Measurements from ENCODE around the gene LRRFIP1.
"Not testable (repeated sequence)": the region's sequence is repeated elsewhere in the genome, so short reads cannot be mapped to it uniquely, and the experiment has no call there.

The LRRFIP1 gene

DNA sequence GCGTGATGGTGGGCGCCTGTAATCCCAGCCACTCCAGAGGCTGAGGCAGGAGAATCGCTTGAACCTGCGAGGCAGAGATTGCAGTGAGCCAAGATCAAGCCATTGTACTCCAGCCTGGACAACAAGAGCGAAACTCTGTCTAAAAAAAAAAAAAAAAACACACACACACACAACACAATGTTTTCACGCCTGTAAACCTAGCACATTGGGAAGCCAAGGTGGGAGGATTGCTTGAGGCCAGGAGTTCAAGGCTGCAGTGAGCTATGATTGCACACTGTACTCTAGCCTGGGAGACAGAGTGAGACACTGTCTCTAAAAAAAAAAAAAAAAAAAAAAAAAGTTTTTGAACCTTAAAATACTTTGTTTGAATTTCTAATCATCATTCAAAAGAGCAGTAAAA is 137.7 kb downstream of the LRRFIP1 start:
- DNase-seq (ENCODE audit: low read depth in 1 of 2, low spot score in 1 of 2) = not testable (repeated sequence)

DNA sequence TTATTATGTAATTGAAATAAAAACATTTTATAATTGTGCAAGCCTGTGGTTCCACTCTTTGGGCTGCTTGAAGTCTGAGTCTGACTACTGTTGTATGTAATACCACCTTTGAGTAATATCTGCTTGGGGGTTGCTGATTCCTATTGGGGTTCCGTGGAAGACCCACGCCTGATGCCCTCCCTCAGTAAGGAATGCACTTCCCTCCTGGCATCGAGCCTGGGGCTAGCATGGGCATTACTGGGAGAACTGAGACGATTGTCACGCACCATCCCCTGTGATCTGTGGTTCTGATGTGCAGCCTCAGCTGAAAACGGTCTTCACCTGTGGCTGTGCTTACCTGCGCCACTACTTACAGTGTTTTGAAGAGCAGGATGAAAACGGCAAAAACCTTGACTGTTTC is 138.5 kb downstream of the LRRFIP1 start:
- DNase-seq (ENCODE audit: low read depth in 1 of 2, low spot score in 1 of 2) = no peak

DNA sequence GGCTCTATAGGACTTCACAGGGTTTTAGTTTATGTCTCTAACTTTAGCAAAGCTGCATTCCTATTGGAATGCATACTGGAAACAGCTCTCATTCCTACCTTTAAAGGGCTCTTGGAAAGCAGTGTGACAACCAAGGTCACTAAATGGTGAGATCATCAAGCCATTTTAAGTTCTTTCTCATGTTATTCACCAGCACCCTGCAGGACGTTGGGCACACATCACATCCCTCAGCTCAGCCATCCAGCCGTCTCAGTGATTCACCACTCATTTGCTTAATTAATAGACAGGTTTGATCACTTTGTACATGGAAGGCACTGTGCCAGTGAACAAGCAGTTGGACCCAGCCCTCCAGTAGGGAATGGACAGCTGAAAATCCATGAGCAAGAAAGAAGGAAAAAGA is 139.0 kb downstream of the LRRFIP1 start:
- DNase-seq (ENCODE audit: low read depth in 1 of 2, low spot score in 1 of 2) = no peak

DNA sequence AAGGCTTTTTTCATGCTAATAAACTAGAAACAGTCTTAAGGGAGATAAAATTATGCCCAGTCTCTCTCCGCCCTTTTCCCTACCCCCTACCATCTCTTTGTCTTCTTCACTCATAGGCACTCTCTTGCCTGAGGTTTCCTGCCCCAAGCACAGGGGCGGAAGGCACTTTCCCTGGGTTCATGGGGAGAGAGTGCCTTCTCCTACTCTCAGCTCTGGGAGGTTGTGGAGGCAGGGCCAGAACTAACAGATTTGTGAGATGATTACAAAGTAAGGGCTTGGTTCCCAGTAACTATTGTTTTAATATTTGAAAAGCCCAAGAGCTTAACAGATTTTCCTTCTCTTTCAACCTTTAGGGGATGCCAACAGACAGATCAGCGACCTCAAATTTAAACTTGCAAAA is 145.1 kb downstream of the LRRFIP1 start:
- no peak for DNase-seq (ENCODE audit: low read depth in 1 of 2, low spot score in 1 of 2)

DNA sequence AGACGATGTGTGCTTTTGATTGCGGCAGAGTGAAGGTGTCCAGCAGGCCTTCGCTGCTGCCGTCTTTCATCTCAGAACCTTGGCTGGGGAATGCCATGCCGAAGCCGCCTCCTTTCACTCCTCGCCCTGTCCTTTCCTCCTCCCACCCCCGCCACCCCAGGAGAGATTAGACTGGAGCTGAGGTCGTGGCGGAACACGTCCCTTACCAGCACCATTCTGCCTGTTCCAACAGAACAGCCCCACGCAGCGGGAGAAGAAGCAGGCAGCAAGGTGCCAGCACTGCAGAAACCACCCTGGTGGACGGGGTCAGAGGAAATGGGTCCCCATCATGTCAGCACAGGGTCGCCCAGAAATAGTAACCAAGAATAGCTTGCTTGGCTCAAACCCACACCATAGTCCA is 146.4 kb downstream of the LRRFIP1 start:
- no peak for DNase-seq (ENCODE audit: low read depth in 1 of 2, low spot score in 1 of 2)

DNA sequence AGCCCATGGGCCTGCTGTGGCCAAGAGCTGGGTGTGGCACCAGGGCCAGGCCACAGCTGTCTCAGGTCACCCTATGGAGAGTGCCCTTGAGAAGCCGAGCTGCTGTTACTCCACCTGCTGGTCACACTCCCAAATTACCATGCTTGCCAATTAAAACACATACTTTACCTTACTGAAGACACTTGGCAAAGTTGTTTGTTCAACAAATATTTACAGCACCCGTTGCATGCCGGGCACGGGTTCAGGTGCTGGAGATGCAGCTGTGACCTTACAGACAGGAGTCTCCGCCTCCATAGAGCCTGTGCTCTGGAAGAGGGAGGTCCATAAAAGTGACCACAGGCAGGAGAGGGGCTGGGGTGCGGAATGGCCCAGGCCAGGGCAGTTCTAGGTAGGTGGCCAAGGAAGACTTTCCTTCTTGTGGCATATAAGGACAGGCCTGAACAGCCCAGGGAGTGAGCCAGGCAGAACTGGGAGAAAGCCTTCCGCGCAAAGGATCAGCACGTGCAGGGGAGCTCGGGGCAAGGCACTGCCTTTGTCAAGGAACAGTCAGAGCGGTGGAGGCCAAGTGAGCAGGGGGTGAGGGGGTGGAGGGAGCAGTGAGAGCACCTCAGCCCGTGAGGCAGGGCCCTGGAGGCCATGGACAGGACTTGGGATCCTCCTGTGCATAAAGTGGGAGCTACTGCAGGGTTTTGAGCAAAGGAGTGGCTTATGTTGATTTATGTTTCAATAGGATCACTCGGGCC is 147.6 kb downstream of the LRRFIP1 start:
- DNase-seq (ENCODE audit: low read depth in 1 of 2, low spot score in 1 of 2) = peak in 1 of 2 donors; percentile 35

DNA sequence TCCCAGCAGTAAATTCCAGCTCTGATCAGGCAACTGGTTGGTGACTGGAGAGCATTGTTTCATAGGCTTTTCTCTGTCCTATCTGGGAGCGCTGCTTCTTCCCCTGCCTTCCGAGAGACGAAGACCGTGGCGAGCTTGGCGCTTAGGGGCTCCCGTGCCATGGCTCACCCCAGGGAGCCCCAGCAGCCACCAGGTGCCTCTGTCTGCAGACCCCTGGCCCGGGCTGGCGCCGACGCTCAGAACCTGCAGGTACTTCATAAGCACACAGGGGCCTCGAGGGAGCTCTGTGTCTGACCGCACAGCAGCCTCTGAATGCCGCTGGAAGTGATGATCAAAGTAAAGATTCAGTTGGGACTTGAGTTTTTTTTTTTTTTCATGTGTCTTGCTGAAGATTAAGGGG is 152.1 kb downstream of the LRRFIP1 start:
- no peak for DNase-seq (ENCODE audit: low read depth in 1 of 2, low spot score in 1 of 2)

DNA sequence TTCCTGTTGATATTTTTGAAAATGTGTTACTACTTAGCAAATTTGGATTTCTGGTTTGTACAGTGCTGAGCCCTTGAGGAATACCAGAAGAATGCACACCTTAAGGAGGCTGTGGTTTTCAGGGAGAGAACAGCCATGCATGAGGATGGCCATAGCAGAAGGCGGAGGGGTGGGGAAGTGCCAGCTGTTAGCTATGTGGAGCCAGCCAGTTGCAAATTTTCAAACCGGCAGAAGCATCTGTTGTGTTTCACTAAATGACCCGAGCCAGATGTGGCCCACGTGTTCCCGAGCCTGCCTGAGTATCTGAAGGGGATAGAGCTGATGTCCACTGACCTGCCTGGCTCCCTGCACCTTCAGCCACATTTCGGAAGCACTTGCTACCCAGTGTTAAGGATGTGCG is 154.8 kb downstream of the LRRFIP1 start:
- DNase-seq (ENCODE audit: low read depth in 1 of 2, low spot score in 1 of 2) = no peak

DNA sequence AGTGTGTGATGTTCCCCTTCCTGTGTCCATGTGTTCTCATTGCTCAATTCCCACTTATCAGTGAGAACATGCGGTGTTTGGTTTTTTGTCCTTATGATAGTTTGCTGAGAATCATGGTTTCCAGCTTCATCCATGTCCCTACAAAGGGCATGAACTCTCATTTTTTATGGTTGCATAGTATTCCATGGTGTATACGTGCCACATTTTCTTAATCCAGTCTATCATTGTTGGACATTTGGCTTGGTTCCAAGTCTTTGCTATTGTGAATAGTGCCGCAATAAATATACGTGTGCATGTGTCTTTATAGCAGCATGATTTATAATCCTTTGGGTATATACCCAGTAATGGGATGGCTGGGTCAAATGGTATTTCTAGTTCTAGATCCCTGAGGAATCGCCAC is 156.3 kb downstream of the LRRFIP1 start:
- DNase-seq (ENCODE audit: low read depth in 1 of 2, low spot score in 1 of 2) = not testable (repeated sequence)

DNA sequence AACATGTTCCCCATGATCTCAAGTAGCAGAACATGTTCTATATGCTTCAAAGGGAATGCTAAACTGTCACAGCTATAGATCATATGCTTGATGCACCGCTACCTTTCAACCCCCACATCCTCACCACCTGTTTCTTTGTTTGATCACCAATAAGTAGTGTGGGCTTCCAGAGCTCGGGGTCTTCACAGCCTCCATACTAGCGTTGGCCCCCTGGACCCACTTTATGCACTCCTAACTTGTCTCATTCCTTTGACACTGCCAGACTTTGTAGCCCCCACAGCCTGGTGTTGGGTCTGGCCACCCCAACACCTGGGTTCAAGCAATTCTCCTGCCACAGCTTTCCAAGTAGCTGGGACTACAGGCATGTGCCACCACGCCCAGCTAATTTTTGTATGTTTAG is 159.5 kb downstream of the LRRFIP1 start:
- no peak for DNase-seq (ENCODE audit: low read depth in 1 of 2, low spot score in 1 of 2)

DNA sequence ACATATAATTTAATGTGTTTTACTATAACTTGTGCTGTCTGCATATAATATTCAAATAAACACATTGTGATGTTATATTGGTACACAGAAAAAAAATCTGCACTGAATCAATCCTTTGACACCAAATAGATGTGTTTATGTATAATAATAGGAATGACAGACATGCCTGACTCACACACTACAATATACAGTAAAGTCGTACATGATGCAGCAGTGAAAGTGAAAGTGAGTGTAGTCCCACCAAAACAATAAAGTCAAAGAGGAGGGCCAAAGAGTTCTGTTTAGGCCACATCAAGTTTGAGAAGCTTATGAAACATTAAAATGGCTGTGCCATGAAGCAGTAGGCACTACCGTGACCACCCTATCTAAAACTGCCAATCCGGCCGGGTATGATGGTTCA is 163.0 kb downstream of the LRRFIP1 start:
- DNase-seq (ENCODE audit: low read depth in 1 of 2, low spot score in 1 of 2) = no peak

DNA sequence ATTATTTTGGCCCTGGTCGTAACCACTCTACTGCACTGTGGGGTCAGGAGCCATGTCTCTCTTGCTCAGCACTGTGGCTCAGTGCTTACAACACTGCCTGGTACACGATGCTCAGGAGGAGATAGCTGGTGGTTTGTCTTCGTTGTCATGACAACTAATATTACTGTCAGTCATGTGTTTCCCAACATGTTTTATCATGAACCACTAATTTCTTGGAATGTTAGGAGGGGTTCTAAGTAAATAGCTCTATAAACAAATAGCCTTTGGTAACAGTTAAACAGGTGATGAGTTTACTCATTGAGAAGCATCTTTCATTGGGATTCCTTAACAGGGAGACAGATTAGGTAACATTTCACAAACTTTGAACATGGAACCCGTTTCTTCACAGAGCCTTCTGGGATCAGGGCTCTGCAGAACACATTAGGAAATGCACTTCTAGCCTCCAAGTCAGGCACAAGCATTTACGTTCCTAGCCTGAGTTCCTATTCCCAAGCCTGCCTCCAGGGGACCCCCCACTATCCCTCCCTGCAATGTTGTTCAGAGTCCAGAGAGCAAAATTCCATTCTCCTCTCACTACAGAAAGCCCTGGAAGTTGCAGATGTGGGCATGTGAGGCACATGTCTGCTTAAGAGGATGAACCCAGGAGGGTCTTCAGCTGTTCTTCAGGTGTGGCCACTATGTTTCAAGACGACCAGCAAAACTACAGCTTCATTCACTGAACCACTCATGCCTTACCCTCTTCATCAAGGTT is 164.8 kb downstream of the LRRFIP1 start:
- no peak for DNase-seq (ENCODE audit: low read depth in 1 of 2, low spot score in 1 of 2)

DNA sequence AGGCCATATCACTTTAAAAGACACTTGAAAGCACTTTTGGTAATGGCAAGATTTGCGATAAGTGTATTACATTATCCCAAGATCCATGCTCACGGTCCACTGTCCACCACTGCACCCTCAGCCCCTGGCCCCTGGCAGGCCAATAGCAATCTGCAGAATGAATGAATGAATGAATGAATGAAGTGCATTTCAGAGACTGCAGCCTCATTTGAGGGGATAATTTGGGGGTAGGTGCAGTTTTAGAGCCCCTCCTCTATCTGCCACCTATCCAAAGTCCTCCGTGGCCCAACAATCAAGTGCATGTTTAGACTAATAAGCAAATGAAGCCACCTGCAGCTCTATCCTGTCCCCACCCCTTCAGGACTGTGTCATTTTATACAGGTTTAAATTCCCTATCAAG is 169.9 kb downstream of the LRRFIP1 start:
- DNase-seq (ENCODE audit: low read depth in 1 of 2, low spot score in 1 of 2) = no peak

DNA sequence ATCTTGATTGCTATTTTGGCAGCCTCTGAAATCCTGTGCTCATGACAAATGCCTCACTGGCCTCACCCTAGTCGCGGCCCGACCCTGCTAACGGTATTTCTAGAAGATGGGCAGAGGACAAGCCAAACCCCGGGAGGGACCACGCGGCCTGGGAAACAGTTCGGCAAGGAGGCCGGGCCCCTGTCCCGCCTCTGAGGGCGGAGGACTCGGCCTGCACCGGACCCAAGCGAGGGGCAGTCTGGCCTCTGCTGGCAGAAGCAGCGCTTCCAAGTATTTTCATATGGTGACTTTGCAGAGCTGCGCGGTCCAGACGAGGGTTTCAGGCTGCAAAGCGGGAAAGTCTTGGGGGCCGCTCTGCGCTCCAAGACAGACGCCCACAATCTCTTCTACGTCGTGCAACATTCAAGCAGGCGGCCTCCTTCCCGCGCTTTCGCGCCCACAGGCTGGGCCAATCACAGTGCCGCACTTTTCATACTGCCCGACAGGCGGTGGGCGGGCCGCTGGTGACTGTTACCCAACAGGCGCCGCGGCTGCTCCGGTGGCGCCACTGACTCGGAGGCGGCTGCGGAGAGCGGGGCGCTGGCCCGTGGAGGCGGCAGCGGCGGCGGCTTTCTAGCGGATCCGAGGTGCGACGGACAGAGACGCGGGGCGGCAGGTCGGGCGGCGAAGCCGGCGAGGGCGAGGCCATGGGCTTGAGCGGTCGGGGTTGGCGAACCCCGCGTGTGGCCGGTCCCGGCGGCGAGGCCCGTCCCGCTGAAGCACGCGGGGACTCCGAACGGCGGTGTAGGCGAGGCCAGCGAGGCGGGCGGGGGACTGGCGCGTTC is 171.1 kb downstream of the LRRFIP1 start, which contains the start of gene RBM44:
Gene RBM44, plus strand, starts transcription at position 544 of the 824 bp plus-strand sequence. CDS start 14,831 bp downstream, outside the sequence.
- DNase-seq (ENCODE audit: low read depth in 1 of 2, low spot score in 1 of 2) = no peak

DNA sequence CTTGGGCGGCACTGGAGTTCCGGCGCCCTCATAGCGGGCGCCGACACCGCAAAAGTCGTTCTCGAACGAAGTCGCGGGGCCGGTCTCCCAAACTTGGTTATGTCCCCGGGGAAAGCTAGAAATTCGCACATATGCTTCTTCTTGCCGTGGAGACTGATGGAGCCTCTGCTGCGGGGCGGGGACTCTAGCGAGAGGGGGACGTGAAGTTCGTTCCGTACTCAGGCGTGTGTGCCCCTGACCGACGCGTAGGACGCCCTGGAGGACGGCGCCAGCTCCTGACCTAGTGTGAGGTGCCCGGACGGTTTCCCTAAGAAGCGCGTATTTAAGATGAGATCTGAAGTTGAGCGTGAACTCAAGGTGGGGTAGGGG is 171.7 kb downstream of the LRRFIP1 start:
- DNase-seq (ENCODE audit: low read depth in 1 of 2, low spot score in 1 of 2) = no peak

DNA sequence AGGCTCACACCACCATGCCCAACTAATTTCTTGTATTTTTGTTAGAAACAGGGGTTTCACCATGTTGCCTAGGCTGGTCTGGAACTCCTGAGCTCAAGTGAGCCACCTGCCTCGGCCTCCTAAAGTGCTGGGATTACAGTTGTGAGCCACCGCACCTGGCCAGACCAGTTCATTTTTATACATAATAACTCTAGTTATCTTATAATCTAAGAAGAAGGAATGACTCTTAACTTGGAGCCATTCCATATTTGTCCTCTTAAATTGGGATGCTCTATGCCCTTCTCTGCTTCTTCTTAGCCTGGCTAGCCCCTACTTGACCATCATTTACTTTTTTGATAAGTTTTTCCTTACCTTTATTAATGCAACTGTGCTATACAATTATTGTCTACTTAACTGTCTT is 174.1 kb downstream of the LRRFIP1 start:
- DNase-seq (ENCODE audit: low read depth in 1 of 2, low spot score in 1 of 2) = no peak

DNA sequence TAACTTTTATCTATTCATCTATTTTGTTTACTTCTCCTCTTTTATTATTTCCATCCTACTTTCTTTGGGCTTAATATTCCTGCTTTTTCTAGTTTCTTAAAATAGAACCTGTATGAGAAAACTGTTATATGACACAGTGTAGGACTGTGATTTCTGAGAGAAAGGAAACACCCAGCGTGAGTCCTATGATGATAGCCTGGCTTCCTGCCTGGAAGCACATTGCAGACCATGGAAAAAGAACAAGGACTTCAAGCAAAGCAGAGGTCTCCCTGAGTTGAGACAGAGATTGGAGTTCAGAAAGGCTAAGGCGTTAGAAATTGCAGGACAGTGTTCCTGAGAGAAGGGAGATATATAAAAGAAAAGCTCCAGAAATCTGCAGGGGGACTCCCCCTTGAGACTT is 178.9 kb downstream of the LRRFIP1 start:
- DNase-seq (ENCODE audit: low read depth in 1 of 2, low spot score in 1 of 2) = no peak

DNA sequence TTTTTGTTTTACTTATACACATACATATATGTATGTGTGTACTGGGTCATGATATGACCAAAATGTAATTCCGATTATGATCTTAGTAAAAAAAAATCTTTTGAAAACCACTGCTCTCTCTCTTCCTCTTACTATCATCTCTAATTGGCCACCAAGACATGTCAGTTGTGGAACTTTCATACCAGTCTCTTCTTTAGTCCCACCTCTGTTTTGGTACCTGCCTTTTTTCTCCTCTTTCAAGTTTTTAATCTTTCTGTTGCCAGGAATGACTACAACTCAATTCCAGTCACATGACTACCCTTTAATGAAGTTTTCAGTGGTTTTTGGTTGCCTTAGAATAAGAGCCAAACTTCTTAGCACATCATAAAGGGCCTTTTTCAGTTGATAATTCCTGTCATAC is 188.2 kb downstream of the LRRFIP1 start:
- DNase-seq (ENCODE audit: low read depth in 1 of 2, low spot score in 1 of 2) = no peak

DNA sequence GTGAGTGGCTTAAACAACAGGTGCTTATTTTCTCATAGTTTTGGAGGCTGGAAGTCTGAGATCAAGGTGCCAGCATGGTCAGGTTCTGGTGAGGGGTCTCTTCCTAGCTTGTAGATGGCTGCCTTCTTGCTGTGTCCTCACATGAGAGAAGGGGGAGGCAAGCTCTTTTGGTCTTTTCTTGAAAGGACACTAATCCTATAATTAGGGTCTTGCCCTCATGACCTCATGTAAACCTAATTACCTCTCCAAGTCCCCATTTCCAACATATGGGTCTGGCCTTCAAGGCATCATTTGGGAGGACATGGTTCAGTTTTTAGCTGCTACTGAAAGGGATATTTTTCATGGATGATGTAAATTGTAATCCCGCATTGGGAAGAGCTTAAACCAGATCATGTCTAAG is 189.1 kb downstream of the LRRFIP1 start:
- DNase-seq (ENCODE audit: low read depth in 1 of 2, low spot score in 1 of 2) = no peak

DNA sequence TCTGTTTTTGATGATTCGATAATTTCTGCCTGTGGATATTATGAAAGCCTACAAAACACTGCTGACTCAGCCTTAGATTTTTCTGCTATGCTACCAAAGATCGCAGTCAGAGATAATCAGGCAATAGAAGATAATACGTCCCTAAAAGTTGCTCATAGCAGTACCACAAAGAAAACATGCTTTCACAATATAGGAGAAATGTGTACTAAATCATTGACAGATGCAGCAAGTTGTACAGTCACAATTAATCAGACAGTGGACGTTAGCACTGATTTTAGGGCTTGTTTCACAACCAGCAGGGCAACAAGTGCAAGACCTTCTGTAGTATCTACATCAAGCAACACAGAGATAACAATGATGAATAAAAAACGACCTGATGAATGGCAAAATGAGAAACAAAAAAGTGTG is 190.7 kb downstream of the LRRFIP1 start:
- DNase-seq (ENCODE audit: low read depth in 1 of 2, low spot score in 1 of 2) = no peak

DNA sequence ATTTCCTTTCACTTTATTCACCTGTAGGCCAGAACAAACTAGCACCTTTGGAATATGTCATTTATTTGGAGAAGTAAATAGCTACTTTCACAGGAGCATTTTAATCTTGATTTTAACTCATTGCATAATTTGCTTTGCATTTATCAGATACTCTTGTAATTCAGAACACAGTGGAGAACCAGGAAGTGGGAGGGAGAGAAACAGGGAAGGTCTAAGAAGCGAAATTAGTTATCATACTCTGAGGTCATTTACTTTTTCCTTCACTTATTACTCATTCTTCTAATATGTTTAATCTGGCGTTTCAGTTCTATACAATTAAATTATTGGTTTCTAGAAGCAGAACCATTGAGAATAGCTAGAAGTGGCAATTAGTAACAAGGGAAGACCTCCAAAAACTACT is 191.8 kb downstream of the LRRFIP1 start:
- no peak for DNase-seq (ENCODE audit: low read depth in 1 of 2, low spot score in 1 of 2)

DNA sequence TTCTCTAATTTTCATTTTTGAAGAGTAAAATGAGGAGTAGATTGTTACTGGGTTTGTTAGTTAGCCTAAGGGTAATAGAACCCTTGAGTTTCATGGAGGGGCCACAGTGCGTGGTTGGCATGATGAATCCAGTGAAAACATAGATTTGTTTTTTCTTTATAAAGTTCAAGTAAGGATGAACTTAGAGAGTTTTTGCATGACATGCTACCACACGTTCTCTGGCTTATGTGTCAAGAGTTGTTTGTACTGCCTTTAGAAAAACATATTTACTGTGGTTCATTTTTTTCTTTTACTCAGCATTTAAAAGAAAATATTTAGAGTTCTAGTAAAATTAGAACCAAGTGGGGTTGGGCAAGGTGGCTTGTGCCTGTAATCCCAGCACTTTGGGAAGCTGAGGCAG is 193.0 kb downstream of the LRRFIP1 start:
- DNase-seq (ENCODE audit: low read depth in 1 of 2, low spot score in 1 of 2) = no peak
